Rectal smooth muscle tissue (tissue), 1 donor: ENCODE measurements around the gene CMTM1.

ENCODE experiments used
- H3K27ac ChIP-seq: one replicate; pipeline ENCODE4 v1.7.0; 2013; ENCODE audit warnings: low read depth, low read length, inconsistent platforms
- H3K27me3 ChIP-seq: one replicate; pipeline ENCODE4 v1.7.0; 2013; ENCODE audit warnings: low read length; ENCODE audit not compliant: control insufficient read depth, insufficient read depth
- H3K36me3 ChIP-seq: one replicate; pipeline ENCODE4 v1.7.0; 2013; ENCODE audit warnings: low read length; ENCODE audit not compliant: control insufficient read depth, insufficient read depth
- H3K4me1 ChIP-seq: one replicate; pipeline ENCODE4 v1.7.0; 2013; ENCODE audit warnings: low read length; ENCODE audit not compliant: control insufficient read depth, insufficient read depth
- H3K4me3 ChIP-seq: one replicate; pipeline ENCODE4 v1.7.0; 2013; ENCODE audit warnings: low read length
- H3K9ac ChIP-seq: one replicate; pipeline ENCODE4 v1.7.0; 2013; ENCODE audit warnings: low read length

The CMTM1 gene

GRCh38 chr16:66544016-66544757 is 22.1 kb upstream of the CMTM1 start:
- no peak overlapping the region for H3K27ac ChIP-seq
- no peaks in the 10 kb centered on the region for H3K27me3 ChIP-seq
- no peaks in the 10 kb centered on the region for H3K4me1 ChIP-seq
- no peak overlapping the region for H3K9ac ChIP-seq
- no peak overlapping the region for H3K4me3 ChIP-seq
- peaks cover 2% of the 10 kb centered on the region for H3K36me3 ChIP-seq

DNA sequence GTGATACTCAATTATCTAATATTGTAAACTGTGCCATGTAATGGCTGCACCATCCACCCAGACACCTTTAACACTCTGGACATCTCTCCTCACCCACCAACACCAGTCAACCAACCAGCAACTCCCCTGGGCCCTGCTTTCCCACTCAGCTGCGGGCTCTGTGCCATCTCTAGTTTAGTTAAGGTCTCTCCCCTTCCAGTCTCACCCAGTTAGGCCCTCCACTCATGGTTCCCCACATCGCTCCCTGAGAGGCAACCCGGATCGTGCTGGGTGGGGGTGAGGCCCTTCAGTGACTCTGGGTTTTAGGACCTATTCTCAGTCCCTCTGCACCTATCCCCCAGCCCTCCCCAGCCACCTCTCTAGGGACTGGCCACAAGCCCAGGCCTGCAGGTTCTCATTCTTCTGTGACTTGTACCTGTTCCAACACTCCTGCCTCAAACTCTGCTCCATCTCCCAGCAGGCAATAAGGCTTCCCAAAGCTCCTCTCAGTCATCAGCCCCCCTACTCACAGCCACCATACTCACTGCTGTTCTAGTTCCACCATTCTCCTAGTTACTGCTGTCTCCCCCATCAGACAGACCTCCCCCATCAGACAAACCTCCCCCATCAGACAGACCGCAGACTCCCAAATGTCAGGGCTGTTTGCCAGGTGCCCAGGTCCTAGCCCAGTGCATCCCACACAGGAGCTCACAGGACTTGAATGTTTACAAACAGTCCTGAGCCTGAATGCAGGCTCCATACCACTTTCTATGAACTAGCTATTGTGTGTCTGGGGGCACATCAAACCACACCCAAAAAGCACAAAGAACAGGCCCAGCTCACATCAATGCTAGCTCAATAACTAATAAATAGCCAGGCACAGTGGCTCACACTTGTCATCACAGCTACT is 18.9 kb upstream of the CMTM1 start:
- no peaks in the 10 kb centered on the region for H3K27me3 ChIP-seq
- no peak overlapping the region for H3K27ac ChIP-seq
- no peak overlapping the region for H3K4me3 ChIP-seq
- no peaks in the 10 kb centered on the region for H3K36me3 ChIP-seq
- H3K9ac ChIP-seq, result no peak overlapping the region
- peaks cover 7% of the 10 kb centered on the region for H3K4me1 ChIP-seq

DNA sequence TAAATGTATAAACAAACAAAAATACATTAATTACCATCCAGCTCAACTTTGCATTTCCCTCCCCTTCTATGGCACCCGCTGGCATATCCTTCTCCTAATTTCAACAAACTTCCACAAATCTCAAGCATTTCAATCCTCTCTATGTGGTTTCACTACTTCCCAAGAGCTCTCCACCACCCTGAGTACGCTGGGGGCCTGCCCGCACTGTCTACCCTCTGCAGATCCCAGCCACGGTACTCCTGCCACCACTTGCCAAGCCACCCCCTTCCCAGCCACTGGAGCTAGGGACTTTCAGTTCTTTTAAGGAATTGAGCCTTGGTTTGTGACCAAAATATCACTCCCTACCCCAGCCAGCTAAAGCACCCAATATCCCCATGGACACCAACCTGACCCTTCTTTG is 18.2 kb upstream of the CMTM1 start:
- Histone ChIP-seq H3K36me3 (no peaks in the 10 kb centered on the region), H3K9ac (no peak overlapping the region), H3K4me3 (peak overlapping the region; percentile 19), H3K27me3 (no peaks in the 10 kb centered on the region), H3K4me1 (peaks cover 7% of the 10 kb centered on the region), H3K27ac (no peak overlapping the region)

GRCh38 chr16:66548868-66549267 is 17.4 kb upstream of the CMTM1 start:
- no peaks in the 10 kb centered on the region for H3K27me3 ChIP-seq
- H3K4me1 ChIP-seq, result peaks cover 9% of the 10 kb centered on the region
- H3K9ac ChIP-seq, result no peak overlapping the region
- H3K36me3 ChIP-seq, result no peaks in the 10 kb centered on the region
- H3K4me3 ChIP-seq, result peak overlapping the region; percentile 65
- H3K27ac ChIP-seq, result peak overlapping the region; percentile 93

DNA sequence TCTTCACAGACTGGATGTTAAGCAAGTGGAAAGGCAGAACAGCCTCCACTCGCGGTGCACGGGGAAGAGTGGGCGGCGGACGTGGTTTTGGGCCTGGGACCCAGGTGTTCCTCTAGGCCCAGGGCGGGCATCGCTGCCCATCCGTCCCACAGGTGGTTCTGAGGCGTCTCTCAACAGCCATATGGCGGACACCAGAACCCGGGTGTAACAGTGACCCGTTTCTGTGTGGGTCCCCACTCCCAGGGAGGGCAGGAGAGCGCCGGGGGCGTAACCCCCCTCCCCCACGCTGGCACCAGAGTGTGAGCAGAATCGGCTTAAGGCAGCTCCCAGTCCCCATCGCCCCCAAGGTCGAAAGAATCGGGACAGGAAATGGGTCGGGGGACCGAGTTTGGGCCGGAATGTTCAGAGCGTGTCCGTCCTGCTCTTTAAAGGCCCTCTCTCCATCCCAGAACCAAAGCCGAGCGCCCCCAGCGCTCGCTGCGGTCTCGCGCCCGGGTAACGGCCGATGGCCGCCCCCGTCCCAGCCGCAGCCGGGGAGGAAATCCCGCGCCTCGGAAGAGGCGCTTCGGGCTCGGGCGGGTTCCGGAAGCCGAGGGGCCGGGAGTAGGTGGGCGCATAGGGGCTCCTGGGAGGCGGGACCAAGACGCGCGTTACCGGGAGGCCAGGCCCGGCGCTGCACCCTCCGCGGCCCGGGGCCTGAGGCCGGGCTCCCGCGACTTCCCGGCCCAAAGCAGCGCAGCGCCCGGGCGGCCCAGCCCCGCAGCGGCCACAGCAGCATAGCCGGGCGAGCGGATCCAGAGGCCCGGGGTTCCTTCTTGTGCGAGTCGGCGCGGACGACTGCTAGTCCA is 16.7 kb upstream of the CMTM1 start, which contains the start of gene TK2:
TSS of gene TK2 (minus strand) at position 839 of the 848 bp plus-strand sequence. CDS start at position 778, 61 bp downstream.
- H3K27me3 ChIP-seq, result no peaks in the 10 kb centered on the region
- H3K9ac ChIP-seq, result peak within 1 kb of the TSS; percentile 80
- H3K4me3 ChIP-seq, result peak within 1 kb of the TSS; percentile 65
- H3K4me1 ChIP-seq, result peaks cover 9% of the 10 kb centered on the region
- H3K36me3 ChIP-seq, result no peaks in the 10 kb centered on the region
- H3K27ac ChIP-seq, result peak within 1 kb of the TSS; percentile 93

DNA sequence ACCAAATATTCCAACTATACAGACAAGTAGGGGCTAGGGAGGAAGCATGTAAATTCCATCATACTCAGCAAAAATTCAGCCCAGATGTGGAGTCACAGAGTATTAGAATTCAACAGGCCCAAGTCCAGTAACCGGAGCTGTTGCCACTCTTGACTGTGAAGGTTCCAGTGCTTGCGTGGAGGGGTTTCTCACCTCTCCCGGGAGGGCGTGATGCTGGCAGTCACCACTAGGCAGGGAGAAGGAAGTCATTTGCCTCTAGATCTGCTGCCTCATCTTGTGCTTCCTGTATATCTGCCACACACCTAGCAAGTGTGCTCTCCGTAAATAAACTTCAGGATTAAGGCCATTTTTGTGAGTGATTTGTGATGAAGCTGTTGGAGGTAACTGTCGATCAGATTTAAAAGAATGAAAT is 14.9 kb upstream of the CMTM1 start:
- peak overlapping the region; percentile 93 for H3K27ac ChIP-seq
- H3K4me1 ChIP-seq, result peaks cover 9% of the 10 kb centered on the region
- no peak overlapping the region for H3K9ac ChIP-seq
- no peaks in the 10 kb centered on the region for H3K36me3 ChIP-seq
- H3K27me3 ChIP-seq, result no peaks in the 10 kb centered on the region
- H3K4me3 ChIP-seq, result peak overlapping the region; percentile 87

GRCh38 chr16:66551788-66552285 is 14.4 kb upstream of the CMTM1 start:
- peak overlapping the region; percentile 93 for H3K27ac ChIP-seq

DNA sequence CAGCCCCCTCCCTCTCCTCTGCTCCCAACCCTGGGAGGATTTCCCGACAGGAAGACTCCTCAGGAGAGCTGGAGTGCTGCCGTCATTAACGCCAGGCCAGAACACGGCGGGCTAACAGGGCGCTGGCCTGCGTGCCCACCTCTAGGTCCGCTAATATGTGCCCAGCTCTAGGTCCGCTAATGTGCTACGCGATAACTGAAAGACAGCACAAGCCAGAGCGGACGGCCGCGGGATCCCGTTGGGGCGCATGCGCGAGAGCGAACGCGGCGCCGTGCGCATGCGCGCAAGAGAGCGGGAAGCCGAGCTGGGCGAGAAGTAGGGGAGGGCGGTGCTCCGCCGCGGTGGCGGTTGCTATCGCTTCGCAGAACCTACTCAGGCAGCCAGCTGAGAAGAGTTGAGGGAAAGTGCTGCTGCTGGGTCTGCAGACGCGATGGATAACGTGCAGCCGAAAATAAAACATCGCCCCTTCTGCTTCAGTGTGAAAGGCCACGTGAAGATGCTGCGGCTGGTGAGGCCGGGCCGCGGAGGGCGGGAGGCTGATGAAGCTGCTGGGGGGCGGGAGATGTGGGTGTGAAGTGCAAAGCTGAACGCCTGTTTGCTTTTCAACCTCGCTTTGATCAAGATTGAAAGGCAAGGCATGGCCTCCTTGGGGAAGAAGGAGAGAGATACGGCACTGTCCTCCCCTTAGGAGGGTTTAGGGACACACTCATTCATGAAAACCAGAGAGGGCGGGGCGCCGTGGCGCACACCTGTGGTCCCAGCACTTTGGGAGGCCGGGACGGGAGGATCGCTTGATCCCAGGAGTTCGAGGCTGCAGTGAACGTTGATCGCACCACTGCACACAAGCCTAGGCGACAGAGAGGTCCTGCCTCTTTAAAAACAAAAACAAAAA is 13.7 kb upstream of the CMTM1 start, which contains the start of gene CKLF:
TSS of gene CKLF (plus strand) at position 291 of the 892 bp plus-strand sequence. CDS start at position 431, 140 bp downstream.
- no peaks in the 10 kb centered on the region for H3K36me3 ChIP-seq
- peaks cover 9% of the 10 kb centered on the region for H3K4me1 ChIP-seq
- H3K4me3 ChIP-seq, result peak within 1 kb of the TSS; percentile 87
- peak within 1 kb of the TSS; percentile 43 for H3K9ac ChIP-seq
- no peaks in the 10 kb centered on the region for H3K27me3 ChIP-seq
- H3K27ac ChIP-seq, result peak within 1 kb of the TSS; percentile 93

More at GRCh38 chr16:66551788-66552285, 14.4 kb upstream of the CMTM1 start:
- peak overlapping the region; percentile 87 for H3K4me3 ChIP-seq
- H3K36me3 ChIP-seq, result no peaks in the 10 kb centered on the region
- peaks cover 9% of the 10 kb centered on the region for H3K4me1 ChIP-seq
- peak overlapping the region; percentile 33 for H3K9ac ChIP-seq
- H3K27me3 ChIP-seq, result no peaks in the 10 kb centered on the region

DNA sequence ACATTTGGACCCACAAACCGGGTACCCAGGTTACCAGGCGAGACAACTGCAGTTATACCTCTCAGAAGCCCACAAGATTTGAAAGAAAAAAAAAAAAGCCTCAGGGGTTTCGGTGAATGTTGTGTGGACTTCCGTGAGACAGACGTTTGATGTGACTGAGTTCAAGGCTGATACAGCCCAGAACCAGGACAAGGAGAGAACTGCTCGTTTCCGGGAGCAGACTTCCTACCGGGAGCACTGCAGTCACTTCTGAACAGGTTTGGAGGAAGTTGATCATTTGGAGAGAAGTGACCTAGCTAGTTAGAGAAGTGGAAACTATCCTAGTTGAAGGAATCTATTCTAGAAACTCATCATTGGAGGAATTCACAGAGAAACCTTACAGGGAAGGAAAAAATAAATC is 13.0 kb upstream of the CMTM1 start:
- H3K4me1 ChIP-seq, result peaks cover 9% of the 10 kb centered on the region
- no peaks in the 10 kb centered on the region for H3K27me3 ChIP-seq
- no peaks in the 10 kb centered on the region for H3K36me3 ChIP-seq
- H3K4me3 ChIP-seq, result peak overlapping the region; percentile 87
- H3K9ac ChIP-seq, result no peak overlapping the region
- H3K27ac ChIP-seq, result no peak overlapping the region

DNA sequence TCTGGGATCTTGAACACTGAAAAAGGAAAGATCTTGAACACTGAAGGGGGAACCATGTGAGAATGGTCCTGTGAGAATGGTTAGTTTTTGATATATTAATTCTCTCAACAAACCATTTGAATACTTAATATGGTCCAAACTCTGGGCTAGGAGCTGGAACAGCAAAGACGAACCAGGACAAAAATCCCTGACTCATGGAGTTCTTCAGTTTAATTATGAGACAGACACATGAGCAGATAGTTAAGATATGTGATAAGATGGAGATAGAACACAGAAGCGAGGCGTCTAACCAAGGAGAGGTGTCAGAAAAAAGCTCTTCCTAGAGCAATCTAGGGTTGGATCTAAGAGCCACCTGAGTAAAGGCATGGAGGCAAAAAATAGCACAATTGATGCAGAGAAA is 12.2 kb upstream of the CMTM1 start:
- Histone ChIP-seq H3K27me3 (no peaks in the 10 kb centered on the region), H3K36me3 (no peaks in the 10 kb centered on the region), H3K9ac (no peak overlapping the region), H3K4me3 (no peak overlapping the region), H3K27ac (no peak overlapping the region), H3K4me1 (peaks cover 9% of the 10 kb centered on the region)

- no peak overlapping the region for H3K9ac ChIP-seq
- peaks cover 9% of the 10 kb centered on the region for H3K4me1 ChIP-seq
These were observed 11.7 kb upstream of the CMTM1 start for GRCh38 chr16:66554495-66554894.

More at GRCh38 chr16:66554495-66554894, 11.7 kb upstream of the CMTM1 start:
- Histone ChIP-seq H3K36me3 (no peaks in the 10 kb centered on the region), H3K27me3 (no peaks in the 10 kb centered on the region), H3K4me3 (no peak overlapping the region), H3K27ac (no peak overlapping the region)
